Activated CD8-positive, alpha-beta T cell treated with anti-CD3 and anti-CD28 coated beads, Interleukin-2, amount 10 ng/mL, durations not matched to agents 7 days and 5 days (primary cell): ENCODE data around the gene RAD51B. TPM values are rescaled to one million over a fixed set of nuclear protein-coding genes. Genes with fewer than 3 reads are reported as not detected.

Source experiments
- ATAC-seq: fragments of 150-1000 bp; cut with Tn5 transposase; one replicate; pipeline ENCODE4 v1.10.0; 2021; ENCODE audit warnings: moderate library complexity
- CTCF ChIA-PET: fragments of 350-600 bp; sonication (Branson Sonifier 250); formaldehyde crosslinking; loops from one replicate; lab custom pipeline; 2021; ENCODE audit warnings: antibody characterized with exemption; lab: Charles Lee
- POLR2A ChIA-PET: fragments of 350-600 bp; sonication (Branson Sonifier 250); formaldehyde crosslinking; loops from one replicate; lab custom pipeline; 2021; ENCODE audit warnings: antibody characterized with exemption; lab: Charles Lee
- DNase-seq: peaks from one replicate; pipeline ENCODE4 v3.0.0-alpha.2; 2020
- H3K27ac Mint-ChIP-seq: one replicate; pipeline ENCODE4 v1.8.0; 2021; ENCODE audit warnings: mild to moderate bottlenecking, mixed read lengths
- H3K27me3 Mint-ChIP-seq: one replicate; pipeline ENCODE4 v1.8.0; 2021; ENCODE audit warnings: low read depth, mixed read lengths
- H3K36me3 Mint-ChIP-seq: one replicate; pipeline ENCODE4 v1.8.0; 2021; ENCODE audit warnings: low read depth, mixed read lengths
- H3K4me1 Mint-ChIP-seq: one replicate; pipeline ENCODE4 v1.8.0; 2021; ENCODE audit warnings: low read depth, mixed read lengths
- H3K4me3 Mint-ChIP-seq: one replicate; pipeline ENCODE4 v1.8.0; 2021; ENCODE audit warnings: mild to moderate bottlenecking, mixed read lengths
- H3K9me3 Mint-ChIP-seq: one replicate; pipeline ENCODE4 v1.8.0; 2022; ENCODE audit warnings: mixed read lengths; ENCODE audit not compliant: insufficient read depth
- total RNA-seq, 2 experiments: library from RNA; stranded (reverse); gene quantifications; one replicate each; pipeline ENCODE4 v1.2.3, GENCODE V29; 2021

The RAD51B gene
- total RNA-seq, 2 experiments from 2014 or later: 34.1 to 38.8 TPM

DNA sequence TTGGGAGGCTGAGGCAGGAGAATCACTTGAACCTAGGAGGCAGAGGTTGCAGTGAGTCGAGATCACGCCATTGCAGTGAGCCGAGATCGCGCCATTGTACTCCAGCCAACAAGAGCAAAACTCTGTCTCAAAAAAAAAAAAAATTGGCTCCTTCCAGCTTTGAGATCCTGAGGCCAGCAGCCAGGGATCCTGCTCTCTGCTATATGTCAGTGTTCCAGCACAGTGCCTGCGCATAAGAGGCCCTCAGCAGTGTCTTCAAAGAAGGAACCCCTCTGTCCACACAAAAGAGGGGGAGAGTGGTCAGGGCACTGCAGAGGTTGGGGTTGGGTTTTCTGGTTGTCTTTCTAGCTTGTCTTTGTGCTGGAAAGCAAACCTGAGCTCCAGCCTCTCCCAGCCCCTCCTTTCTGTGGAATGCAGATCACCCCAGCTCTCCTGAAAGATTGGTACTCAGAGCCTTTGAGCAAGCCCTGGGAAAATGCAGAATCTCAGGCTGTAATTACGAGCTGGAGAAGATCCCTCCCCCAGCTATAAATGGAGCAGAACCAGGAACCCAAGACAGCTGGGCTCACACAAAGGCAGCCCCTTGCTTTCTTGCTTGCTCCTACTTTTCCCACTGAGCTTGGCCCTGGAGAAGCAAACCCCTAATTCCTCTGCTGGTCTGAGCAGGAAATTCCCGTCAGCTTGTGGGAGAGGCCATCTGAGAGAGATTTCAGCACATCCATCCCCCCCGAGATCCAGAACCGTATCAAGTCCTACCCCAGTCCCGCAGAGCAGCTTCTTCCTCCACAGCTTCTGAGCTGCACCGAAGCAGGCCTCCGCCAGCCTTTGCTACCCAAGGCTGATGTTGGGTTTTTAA lies 767.5 kb downstream of the RAD51B start:
- CTCF ChIA-PET: interaction anchor here (0.6 to 2.2 kb wide), 2 partner anchors 10 to 67 kb away, joined by 3 to 5 read pairs; no protein-coding TSS in a partner anchor
- Mint-ChIP-seq H3K4me1 (no peaks in the 10 kb centered on the region), H3K4me3 (no peak overlapping the region), H3K27ac (no peak overlapping the region), H3K9me3 (no peaks in the 10 kb centered on the region), H3K27me3 (no peaks in the 10 kb centered on the region), H3K36me3 (no peaks in the 10 kb centered on the region)
- ATAC-seq: no peak
- no peak for DNase-seq
- POLR2A ChIA-PET: interaction anchor here (1.2 kb wide), 1 partner anchor 16 kb away, joined by 3 read pairs; no protein-coding TSS in a partner anchor

DNA sequence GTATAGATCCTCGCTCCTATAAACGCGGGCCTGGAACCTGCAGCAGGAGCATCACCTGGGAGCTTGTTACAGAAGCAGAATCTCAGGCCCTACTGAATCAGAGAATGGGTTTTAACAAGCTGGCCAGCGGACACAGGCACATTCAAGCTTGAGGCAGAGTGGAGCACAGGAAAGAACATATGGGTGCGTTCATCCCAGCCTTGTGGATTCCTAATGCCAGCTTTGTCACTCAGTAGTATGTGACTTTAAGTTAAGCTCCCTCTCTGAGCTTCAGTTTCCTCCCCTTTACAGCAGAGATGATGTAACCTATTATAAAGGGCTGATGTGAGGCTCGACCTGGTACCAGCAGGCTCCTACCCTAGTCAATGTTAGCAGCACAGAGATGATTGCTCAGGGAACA lies 768.4 kb downstream of the RAD51B start:
- H3K4me3 Mint-ChIP-seq: no peak overlapping the region
- no peak overlapping the region for H3K27ac Mint-ChIP-seq
- ChIA-PET CTCF (interaction anchor here (0.9 to 2.2 kb wide), 2 partner anchors 9 to 341 kb away, joined by 4 to 5 read pairs; no protein-coding TSS in a partner anchor), POLR2A (interaction anchor here (1.2 kb wide), 1 partner anchor 16 kb away, joined by 3 read pairs; no protein-coding TSS in a partner anchor)
- H3K27me3 Mint-ChIP-seq: no peaks in the 10 kb centered on the region
- H3K4me1 Mint-ChIP-seq: no peaks in the 10 kb centered on the region
- ATAC-seq (no peak), DNase-seq (no peak)
- no peaks in the 10 kb centered on the region for H3K9me3 Mint-ChIP-seq
- H3K36me3 Mint-ChIP-seq: no peaks in the 10 kb centered on the region

DNA sequence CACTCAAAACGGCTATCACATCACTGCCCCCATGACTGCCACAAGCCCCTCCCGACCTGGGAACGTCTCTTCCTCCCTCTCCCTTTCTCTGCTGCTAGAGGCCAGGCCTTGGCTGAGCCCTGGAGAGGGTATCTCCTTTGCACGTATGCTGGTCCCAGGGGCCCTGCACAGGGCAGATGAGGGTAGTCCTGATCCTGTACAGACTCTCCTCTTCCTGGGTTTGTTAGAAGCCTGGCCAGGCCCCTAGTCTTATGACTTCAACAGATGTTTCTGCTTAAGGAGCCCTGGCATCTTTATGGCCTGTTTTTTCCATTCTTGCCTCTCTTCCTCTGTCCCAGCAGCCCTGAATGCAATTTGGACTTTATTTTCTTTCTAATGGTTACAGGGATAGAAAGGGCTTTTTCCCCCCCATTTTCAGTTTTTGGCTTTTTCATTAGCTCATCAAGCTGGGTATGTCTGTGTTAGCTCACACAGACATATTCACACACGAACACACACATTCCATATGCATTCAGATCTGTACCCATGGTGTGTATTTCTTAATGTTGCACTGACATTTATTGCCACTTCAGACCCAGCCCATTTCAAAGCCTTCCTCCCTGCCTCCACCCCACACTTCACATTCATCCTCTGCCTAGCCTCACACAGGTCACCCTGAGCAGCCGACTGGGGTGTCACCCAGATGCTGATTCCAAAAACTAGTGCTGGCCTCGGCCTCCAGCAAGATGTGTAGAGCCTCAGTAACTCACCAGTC lies 770.0 kb downstream of the RAD51B start:
- Mint-ChIP-seq H3K4me1 (peaks cover 16% of the 10 kb centered on the region), H3K27me3 (no peaks in the 10 kb centered on the region), H3K4me3 (no peak overlapping the region), H3K9me3 (no peaks in the 10 kb centered on the region), H3K27ac (no peak overlapping the region), H3K36me3 (no peaks in the 10 kb centered on the region)
- ChIA-PET POLR2A (interaction anchor here (0.7 kb wide), 1 partner anchor 11 kb away, joined by 3 read pairs; no protein-coding TSS in a partner anchor), CTCF (interaction anchor here (2.2 kb wide), 1 partner anchor 7 kb away, joined by 5 read pairs; no protein-coding TSS in a partner anchor)
- no peak for DNase-seq
- ATAC-seq: no peak

DNA sequence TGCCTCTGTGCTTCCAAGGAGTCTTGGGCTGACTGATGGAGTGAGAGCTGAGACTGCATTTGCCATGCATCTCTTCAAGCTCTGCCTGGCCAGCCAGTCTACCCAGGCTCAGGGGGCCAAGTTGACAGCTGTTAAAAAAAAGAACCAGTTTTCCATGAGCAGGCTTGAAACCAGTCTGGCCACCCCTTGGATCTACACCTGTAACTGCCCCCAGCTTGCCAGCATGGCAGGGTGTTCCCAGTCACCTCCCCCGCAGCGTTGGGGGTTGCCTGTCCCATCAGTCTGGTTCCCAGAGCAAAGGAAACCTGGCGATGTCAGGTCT lies 770.6 kb downstream of the RAD51B start:
- Mint-ChIP-seq H3K9me3 (no peaks in the 10 kb centered on the region), H3K27ac (no peak overlapping the region), H3K27me3 (no peaks in the 10 kb centered on the region), H3K4me3 (no peak overlapping the region), H3K36me3 (no peaks in the 10 kb centered on the region), H3K4me1 (peaks cover 19% of the 10 kb centered on the region)
- ChIA-PET CTCF (no interaction called here), POLR2A (no interaction called here)
- DNase-seq (no peak), ATAC-seq (no peak)

DNA sequence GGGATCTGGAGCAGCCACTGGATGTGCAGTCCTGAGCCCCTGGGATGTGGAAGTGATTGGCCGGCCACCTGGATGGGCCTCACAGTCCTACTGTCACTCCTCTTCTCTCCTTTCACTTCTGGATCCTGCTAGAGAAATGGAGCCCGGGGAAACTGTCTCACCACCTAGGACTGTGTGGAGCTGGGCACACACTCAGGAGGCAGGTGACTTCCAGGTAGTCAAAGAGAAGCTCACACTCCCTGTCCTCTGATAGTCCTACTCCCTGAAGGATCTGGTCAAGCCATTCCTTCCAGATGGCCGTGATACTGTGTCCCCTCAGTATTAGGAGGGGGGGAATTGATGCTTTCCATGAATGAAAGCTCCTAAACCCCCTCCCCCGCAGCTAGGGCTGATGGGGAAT lies 772.2 kb downstream of the RAD51B start:
- no peaks in the 10 kb centered on the region for H3K27me3 Mint-ChIP-seq
- H3K4me1 Mint-ChIP-seq: peaks cover 19% of the 10 kb centered on the region
- no peak for ATAC-seq
- no peaks in the 10 kb centered on the region for H3K36me3 Mint-ChIP-seq
- DNase-seq: no peak
- no peak overlapping the region for H3K27ac Mint-ChIP-seq
- H3K9me3 Mint-ChIP-seq: no peaks in the 10 kb centered on the region
- POLR2A ChIA-PET: no interaction called here
- CTCF ChIA-PET: no interaction called here
- H3K4me3 Mint-ChIP-seq: no peak overlapping the region

DNA sequence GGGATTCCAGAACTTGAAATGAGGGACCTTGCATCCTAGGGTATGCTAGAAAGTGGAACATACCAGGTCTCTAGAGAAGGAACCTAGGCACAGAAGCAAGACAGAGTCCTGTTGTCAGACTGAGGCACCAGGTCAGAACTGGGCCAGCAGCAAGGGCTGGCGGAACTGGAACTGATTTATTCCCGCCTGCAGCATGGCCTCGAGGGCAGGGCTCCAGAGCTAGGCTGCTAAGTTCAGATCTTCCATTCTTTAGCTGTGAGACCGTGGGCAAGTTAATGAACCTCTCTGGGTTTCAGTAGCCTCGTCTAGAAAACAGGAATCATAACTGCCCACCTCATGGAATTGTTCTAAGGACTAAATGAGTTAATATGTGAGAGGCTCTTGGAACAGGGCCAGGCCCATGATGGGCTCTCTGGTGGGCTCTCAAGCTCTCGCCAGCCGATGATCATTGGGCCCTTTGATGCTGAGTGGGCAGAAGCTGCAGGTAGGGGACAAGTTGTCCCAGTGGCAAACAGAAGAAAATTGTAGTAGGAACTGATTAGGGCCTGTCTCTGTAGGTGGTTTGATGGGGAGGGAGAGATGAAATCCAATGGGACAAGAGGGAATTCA lies 773.5 kb downstream of the RAD51B start:
- H3K4me3 Mint-ChIP-seq: no peak overlapping the region

DNA sequence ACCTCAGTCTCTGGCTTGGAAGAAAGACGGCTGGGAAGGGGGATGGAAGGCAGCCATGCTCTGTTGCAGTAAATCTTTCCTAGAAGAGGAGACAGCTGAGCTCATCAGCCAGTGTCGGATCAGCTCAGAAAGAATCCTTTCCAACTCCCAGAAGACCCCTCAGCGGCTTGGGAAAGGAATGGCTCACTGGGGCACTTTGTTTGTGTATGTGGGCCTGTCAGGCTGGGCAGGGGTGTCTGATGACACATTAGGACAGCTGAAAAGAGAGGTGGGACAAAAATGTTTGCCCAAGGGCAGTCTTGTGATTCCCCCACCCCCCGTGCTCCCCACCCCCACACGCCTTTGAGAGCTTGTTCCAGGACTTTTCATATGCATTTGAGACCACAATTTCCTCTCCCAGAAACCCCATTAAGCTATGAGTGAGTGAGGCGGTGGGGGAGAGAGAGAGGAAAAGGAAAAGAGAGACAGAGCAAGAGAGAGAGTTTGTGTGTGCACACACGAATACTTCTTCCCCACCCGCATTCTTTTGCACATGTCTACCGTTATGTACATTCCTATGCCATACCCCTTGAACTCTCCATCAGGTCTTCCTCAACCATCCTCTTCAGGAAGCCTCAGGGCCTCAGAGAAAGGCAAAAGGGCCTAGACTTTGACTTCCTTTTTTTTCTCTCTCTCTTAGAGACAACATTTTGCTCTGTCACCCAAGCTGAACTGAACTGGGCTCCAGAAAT lies 774.4 kb downstream of the RAD51B start:
- Mint-ChIP-seq H3K27me3 (no peaks in the 10 kb centered on the region), H3K9me3 (no peaks in the 10 kb centered on the region), H3K27ac (peak overlapping the region; percentile 67), H3K4me1 (peaks cover 19% of the 10 kb centered on the region), H3K4me3 (no peak overlapping the region), H3K36me3 (no peaks in the 10 kb centered on the region)
- ATAC-seq (no peak), DNase-seq (no peak)
- CTCF ChIA-PET: no interaction called here
- POLR2A ChIA-PET: no interaction called here

More for the DNA sequence above, 773.5 kb downstream of the RAD51B start:
- no peak for DNase-seq
- ChIA-PET POLR2A (no interaction called here), CTCF (no interaction called here)
- Mint-ChIP-seq H3K27ac (peak overlapping the region; percentile 51), H3K27me3 (no peaks in the 10 kb centered on the region), H3K4me1 (peaks cover 19% of the 10 kb centered on the region), H3K36me3 (no peaks in the 10 kb centered on the region), H3K9me3 (no peaks in the 10 kb centered on the region)
- ATAC-seq: no peak

DNA sequence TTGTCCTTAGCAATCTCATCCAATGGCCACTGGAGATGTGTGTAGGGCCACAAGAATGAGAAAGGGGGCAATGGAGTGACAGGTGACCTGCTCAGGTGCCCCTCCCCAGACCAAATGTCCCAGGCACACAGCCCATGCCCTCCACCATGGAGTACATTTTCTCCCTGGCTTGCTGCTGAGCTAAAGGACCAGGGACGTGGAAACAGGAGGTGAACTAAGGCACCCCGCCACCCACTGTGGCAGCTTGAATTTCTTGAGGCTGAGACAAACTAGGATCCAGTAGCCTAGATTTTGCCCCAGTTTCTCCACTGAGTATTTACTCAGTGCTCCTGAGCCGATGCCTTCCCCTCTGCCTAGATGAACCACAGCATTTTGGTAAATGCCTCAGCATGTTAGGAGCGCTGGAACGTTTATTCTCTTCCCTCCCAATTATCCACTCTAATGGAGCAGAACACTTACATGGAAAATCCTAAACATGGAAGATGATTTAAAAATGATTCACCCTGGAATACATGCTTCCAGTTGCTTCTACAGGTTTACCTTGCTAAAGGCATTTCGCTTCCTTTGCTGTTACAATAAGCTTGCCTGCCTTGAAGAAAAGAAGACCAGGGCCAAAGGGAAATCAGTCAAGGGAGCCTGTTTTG lies 775.3 kb downstream of the RAD51B start:
- CTCF ChIA-PET: no interaction called here
- Mint-ChIP-seq H3K36me3 (no peaks in the 10 kb centered on the region), H3K9me3 (no peaks in the 10 kb centered on the region), H3K27me3 (no peaks in the 10 kb centered on the region), H3K4me1 (peaks cover 19% of the 10 kb centered on the region), H3K27ac (no peak overlapping the region), H3K4me3 (no peak overlapping the region)
- DNase-seq (no peak), ATAC-seq (no peak)
- POLR2A ChIA-PET: no interaction called here

DNA sequence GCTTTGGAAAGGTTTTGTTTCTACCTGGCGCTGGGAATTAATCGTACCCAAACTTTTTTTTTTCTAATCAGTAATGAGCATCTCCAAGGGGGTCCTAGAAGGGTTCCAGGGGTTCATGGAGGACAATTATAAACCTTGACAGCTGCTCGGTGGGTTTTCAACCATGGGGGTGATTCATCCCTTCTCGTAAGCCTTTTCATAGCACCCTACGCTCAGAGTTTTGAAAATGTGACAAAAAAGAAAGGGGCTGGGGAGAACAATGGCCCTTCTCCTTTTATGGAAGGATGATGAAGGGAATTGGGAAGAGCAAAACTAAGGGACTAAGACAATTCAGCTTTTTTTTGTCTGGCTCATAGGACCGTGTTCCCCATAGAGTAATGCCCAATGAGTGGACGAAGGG lies 776.6 kb downstream of the RAD51B start:
- Mint-ChIP-seq H3K27me3 (no peaks in the 10 kb centered on the region), H3K36me3 (no peaks in the 10 kb centered on the region), H3K27ac (no peak overlapping the region), H3K4me1 (peaks cover 19% of the 10 kb centered on the region), H3K4me3 (no peak overlapping the region), H3K9me3 (no peaks in the 10 kb centered on the region)
- CTCF ChIA-PET: interaction anchor here (1.0 to 1.8 kb wide), 2 partner anchors 8 to 193 kb away, joined by 4 to 5 read pairs; no protein-coding TSS in a partner anchor
- POLR2A ChIA-PET: interaction anchor here (0.6 kb wide), 1 partner anchor 249 kb away, joined by 4 read pairs; no protein-coding TSS in a partner anchor
- ATAC-seq: no peak
- no peak for DNase-seq

DNA sequence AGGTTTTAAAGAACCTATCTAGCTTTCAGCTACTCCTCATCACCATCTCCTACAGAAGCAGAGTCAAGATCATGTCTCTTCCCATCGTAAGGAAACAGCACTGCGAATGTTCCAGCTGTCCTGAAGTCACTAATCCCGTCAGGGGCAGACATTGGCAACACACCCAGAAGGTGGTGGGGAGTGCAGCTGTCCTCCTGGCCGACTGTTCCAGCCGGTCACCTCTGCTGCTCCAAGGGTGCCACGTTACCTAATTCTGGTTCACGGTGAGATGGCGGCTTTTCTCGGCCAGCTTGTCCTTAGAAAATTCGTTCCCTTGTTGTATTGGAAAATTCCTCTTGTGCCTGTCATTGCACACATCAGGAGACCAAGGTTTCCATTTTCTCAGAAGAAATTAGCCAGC lies 777.1 kb downstream of the RAD51B start:
- no peaks in the 10 kb centered on the region for H3K9me3 Mint-ChIP-seq
- no peaks in the 10 kb centered on the region for H3K27me3 Mint-ChIP-seq
- POLR2A ChIA-PET: interaction anchor here (1.3 kb wide), 1 partner anchor 196 kb away, joined by 3 read pairs; the partner anchor contains the start of gene ZFP36L1
- H3K4me1 Mint-ChIP-seq: peaks cover 19% of the 10 kb centered on the region
- no peak overlapping the region for H3K27ac Mint-ChIP-seq
- DNase-seq (no peak), ATAC-seq (no peak)
- H3K36me3 Mint-ChIP-seq: no peaks in the 10 kb centered on the region
- CTCF ChIA-PET: interaction anchor here (1.0 to 1.8 kb wide), 2 partner anchors 8 to 193 kb away, joined by 4 to 5 read pairs; no protein-coding TSS in a partner anchor
- H3K4me3 Mint-ChIP-seq: no peak overlapping the region
